OCI-LY7 (cell line): ENCODE data around the gene XRCC4.

ENCODE experiments used
- EZH2phosphoT487 ChIP-seq: fragments of 200-600 bp; sonication (generic); IDR thresholded peaks from 2 replicates; pipeline ENCODE4 v1.6.1; 2018; ENCODE audit warnings: low read depth, borderline replicate concordance, mild to moderate bottlenecking, mixed run types, antibody characterized with exemption, low read length, moderate library complexity, mixed read lengths
- TF ChIP-seq, protein P1 (sequence below): fragments of 200-600 bp; sonication (generic); conservative IDR thresholded peaks from 2 replicates; pipeline ENCODE4 v1.5.1; 2014; ENCODE audit warnings: mild to moderate bottlenecking, antibody characterized with exemption, low read length, moderate library complexity, mixed read lengths

DNA sequence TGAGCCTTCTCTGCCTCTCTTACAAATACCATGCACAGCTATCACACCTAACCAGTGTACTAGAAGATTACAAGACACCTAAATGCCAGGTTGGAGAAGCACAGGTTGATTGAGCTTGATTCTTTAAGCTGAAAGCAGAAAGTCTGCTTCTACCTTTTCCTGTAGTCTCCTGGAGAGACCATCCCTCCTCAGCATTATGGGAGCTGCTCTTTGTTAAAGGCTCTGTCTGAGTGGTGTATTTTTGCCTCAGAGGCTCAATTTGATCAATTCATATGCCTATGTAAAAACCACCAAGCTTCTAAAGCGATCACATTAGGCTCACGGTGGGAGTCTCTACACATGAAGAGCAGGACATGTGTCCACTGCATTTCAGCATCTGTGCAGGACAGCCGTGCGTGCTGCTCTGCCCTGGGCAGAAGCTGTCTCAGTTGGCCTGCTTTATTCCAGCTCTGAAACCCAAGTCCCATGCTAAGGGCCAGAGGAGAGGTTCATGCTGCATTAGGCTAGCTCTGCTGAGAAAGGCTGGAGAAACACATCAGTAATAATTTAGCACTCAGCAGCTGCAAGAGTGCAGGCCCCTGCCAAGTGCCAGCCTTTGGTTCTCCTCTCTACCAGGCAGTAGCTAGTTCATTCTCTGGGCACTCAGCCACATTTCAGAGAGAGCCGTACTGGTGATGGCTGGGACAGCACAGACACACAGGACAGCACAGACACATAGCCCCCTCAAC is 41.8 kb upstream of the XRCC4 start:
- TF ChIP-seq, protein P1, sequence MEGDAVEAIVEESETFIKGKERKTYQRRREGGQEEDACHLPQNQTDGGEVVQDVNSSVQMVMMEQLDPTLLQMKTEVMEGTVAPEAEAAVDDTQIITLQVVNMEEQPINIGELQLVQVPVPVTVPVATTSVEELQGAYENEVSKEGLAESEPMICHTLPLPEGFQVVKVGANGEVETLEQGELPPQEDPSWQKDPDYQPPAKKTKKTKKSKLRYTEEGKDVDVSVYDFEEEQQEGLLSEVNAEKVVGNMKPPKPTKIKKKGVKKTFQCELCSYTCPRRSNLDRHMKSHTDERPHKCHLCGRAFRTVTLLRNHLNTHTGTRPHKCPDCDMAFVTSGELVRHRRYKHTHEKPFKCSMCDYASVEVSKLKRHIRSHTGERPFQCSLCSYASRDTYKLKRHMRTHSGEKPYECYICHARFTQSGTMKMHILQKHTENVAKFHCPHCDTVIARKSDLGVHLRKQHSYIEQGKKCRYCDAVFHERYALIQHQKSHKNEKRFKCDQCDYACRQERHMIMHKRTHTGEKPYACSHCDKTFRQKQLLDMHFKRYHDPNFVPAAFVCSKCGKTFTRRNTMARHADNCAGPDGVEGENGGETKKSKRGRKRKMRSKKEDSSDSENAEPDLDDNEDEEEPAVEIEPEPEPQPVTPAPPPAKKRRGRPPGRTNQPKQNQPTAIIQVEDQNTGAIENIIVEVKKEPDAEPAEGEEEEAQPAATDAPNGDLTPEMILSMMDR, result no peak
- no peak for TF ChIP-seq EZH2phosphoT487
